IMR-90 (cell line): ENCODE measurements around the gene SELENBP1. TPM values are rescaled to one million over a fixed set of nuclear protein-coding genes. Genes with fewer than 3 reads are reported as not detected.
"Not testable (repeated sequence)": the region's sequence is repeated elsewhere in the genome, so short reads cannot be mapped to it uniquely, and the experiment has no call there.

Experiments used
- ATAC-seq: fragments of 200-7000 bp; cut with Tn5 transposase; 2 replicates; pipeline ENCODE4 v1.9.1; 2020; ENCODE audit warnings: low read depth, mild to moderate bottlenecking, moderate library complexity
- BruUV-seq: library from RNA; stranded (reverse); fragments of 400-500 nt; replicated peaks from 2 replicates; lab custom pipeline; 2021; lab: Mats Ljungman, UMichigan
- CTCF ChIA-PET: fragments of 300-600 bp; formaldehyde crosslinking; extraction: SDS; loops from one replicate; lab custom pipeline; 2021; ENCODE audit warnings: antibody characterized with exemption; lab: Yijun Ruan, JAX
- POLR2A ChIA-PET: fragments of 300-600 bp; sonication (Branson Sonifier 250); formaldehyde crosslinking; loops from one replicate; lab custom pipeline; 2022; ENCODE audit warnings: antibody characterized with exemption; ENCODE audit not compliant: unreplicated experiment; lab: Charles Lee
- DNase-seq: peaks from one replicate; pipeline ENCODE4 v3.0.0; 2013
- H2AFZ ChIP-seq: replicated peaks from 2 replicates; pipeline ENCODE3; 2013; ENCODE audit warnings: low read length, mild to moderate bottlenecking; ENCODE audit not compliant: poor library complexity
- H2AK5ac ChIP-seq: 2 replicates; pipeline ENCODE4 v1.6.1; 2013; ENCODE audit warnings: low read depth, low read length, inconsistent platforms
- H2AK9ac ChIP-seq: replicated peaks from 2 replicates; pipeline ENCODE3; 2013; ENCODE audit warnings: mild to moderate bottlenecking, low read depth, low read length, moderate library complexity; ENCODE audit not compliant: poor library complexity
- H2BK120ac ChIP-seq: 2 replicates; pipeline ENCODE4 v1.6.1; 2013; ENCODE audit warnings: low read depth, low read length, inconsistent platforms
- H2BK15ac ChIP-seq: 3 replicates; pipeline ENCODE4 v1.6.1; 2013; ENCODE audit warnings: low read depth, low read length, inconsistent platforms
- H2BK20ac ChIP-seq: 2 replicates; pipeline ENCODE4 v1.6.1; 2013; ENCODE audit warnings: low read depth, mild to moderate bottlenecking, inconsistent platforms, low read length, moderate library complexity
- H2BK5ac ChIP-seq: 2 replicates; pipeline ENCODE4 v1.6.1; 2013; ENCODE audit warnings: mild to moderate bottlenecking, low read depth, low read length, inconsistent platforms; ENCODE audit not compliant: poor library complexity, severe bottlenecking
- H3K14ac ChIP-seq: replicated peaks from 2 replicates; pipeline ENCODE4 v1.6.1; 2013; ENCODE audit warnings: low read depth, low read length, inconsistent platforms
- H3K18ac ChIP-seq: 2 replicates; pipeline ENCODE4 v1.6.1; 2013; ENCODE audit warnings: low read depth, low read length, control low read depth
- H3K23ac ChIP-seq: 2 replicates; pipeline ENCODE4 v1.6.1; 2013; ENCODE audit warnings: low read depth, low read length, inconsistent platforms
- H3K27ac ChIP-seq: 2 replicates; pipeline ENCODE4 v1.5.1; 2013; ENCODE audit warnings: mild to moderate bottlenecking, control low read depth, low read length; ENCODE audit not compliant: insufficient read depth
- H3K27me3 ChIP-seq: 2 replicates; pipeline ENCODE4 v1.6.1; 2013; ENCODE audit warnings: low read length; ENCODE audit not compliant: control insufficient read depth, insufficient read depth
- H3K36me3 ChIP-seq: 2 replicates; pipeline ENCODE4 v1.6.1; 2013; ENCODE audit warnings: low read length, mixed read lengths; ENCODE audit not compliant: control insufficient read depth, insufficient read depth
- H3K4ac ChIP-seq: 2 replicates; pipeline ENCODE4 v1.6.1; 2013; ENCODE audit warnings: low read depth, low read length, inconsistent platforms
- H3K4me1 ChIP-seq: 2 replicates; pipeline ENCODE4 v1.6.1; 2013; ENCODE audit warnings: low read length, mixed read lengths; ENCODE audit not compliant: control insufficient read depth, insufficient read depth
- H3K4me2 ChIP-seq: 2 replicates; pipeline ENCODE4 v1.6.1; 2013; ENCODE audit warnings: low read depth, mild to moderate bottlenecking, control low read depth, low read length, moderate library complexity
- H3K4me3 ChIP-seq: 2 replicates; pipeline ENCODE4 v1.5.1; 2013; ENCODE audit warnings: low read depth, mild to moderate bottlenecking, control low read depth, low read length, moderate library complexity; ENCODE audit not compliant: insufficient read depth
- H3K56ac ChIP-seq: 2 replicates; pipeline ENCODE4 v1.6.1; 2013; ENCODE audit warnings: low read length, inconsistent platforms; ENCODE audit not compliant: insufficient read depth; ENCODE audit errors: extremely low read depth
- H3K79me1 ChIP-seq, 2 experiments: 2 replicates each; pipeline ENCODE4 v1.6.1; 2013; ENCODE audit warnings: low read length in 2 of 2, inconsistent platforms in 1 of 2, low read depth in 1 of 2
- H3K9ac ChIP-seq: 2 replicates; pipeline ENCODE4 v1.6.1; 2013; ENCODE audit warnings: low read depth, low read length, control low read depth
- H3K9me1 ChIP-seq: 2 replicates; pipeline ENCODE4 v1.6.1; 2013; ENCODE audit warnings: low read length, inconsistent platforms; ENCODE audit not compliant: insufficient read depth
- H3K9me3 ChIP-seq: 2 replicates; pipeline ENCODE4 v1.6.1; 2013; ENCODE audit warnings: low read length; ENCODE audit not compliant: control insufficient read depth, insufficient read depth
- H4K20me1 ChIP-seq: 2 replicates; pipeline ENCODE4 v1.6.1; 2013; ENCODE audit warnings: low read length, inconsistent platforms; ENCODE audit not compliant: insufficient read depth
- H4K5ac ChIP-seq: 2 replicates; pipeline ENCODE4 v1.6.1; 2013; ENCODE audit warnings: mild to moderate bottlenecking, low read depth, low read length, control low read depth
- H4K8ac ChIP-seq, 2 experiments: 2 replicates each; pipeline ENCODE4 v1.6.1; 2013; ENCODE audit warnings: low read depth in 2 of 2, low read length in 2 of 2, control low read depth in 1 of 2, inconsistent platforms in 1 of 2
- H4K91ac ChIP-seq: 2 replicates; pipeline ENCODE4 v1.6.1; 2013; ENCODE audit warnings: low read depth, low read length, inconsistent platforms; ENCODE audit not compliant: insufficient read depth
- WGBS, 2 experiments: methylation state at CpG; one replicate each; pipeline versions ENCODE4 v1.1.5 to v1.1.7; 2013; ENCODE audit warnings: missing lambda C conversion rate in 2 of 2; ENCODE audit not compliant: insufficient read length in 1 of 2; ENCODE audit errors: extremely low coverage in 2 of 2; 5-methylcytosine and 5-hydroxymethylcytosine counted together
- dilution Hi-C: fragments of 300-500 bp; cut with HindIII; formaldehyde crosslinking; loops from one replicate; pipeline ENCODE4 v1.14.3; 2018; ENCODE audit warnings: low sequenced_read_pairs; ENCODE audit not compliant: unreplicated experiment
- in situ Hi-C: fragments of 300-500 bp; cut with MboI; formaldehyde crosslinking; loops from 3 replicates; pipeline ENCODE4 v1.14.3; 2019; ENCODE audit warnings: low sequenced_read_pairs, inconsistent platforms, mixed read lengths
- intact Hi-C: fragments of 100-400 bp; cut with micrococcal nuclease; formaldehyde crosslinking; loops from 2 replicates; pipeline ENCODE4 v1.10.0; 2022
- polyA plus RNA-seq, 3 experiments: library from polyadenylated mRNA; depleted of rRNA; stranded (reverse); fragments of >200 nt; gene quantifications; 2 replicates each; pipeline ENCODE4 v1.2.3, GENCODE V29; 2012; ENCODE audit warnings: low replicate concordance in 1 of 3
- total RNA-seq: library from RNA; depleted of rRNA; stranded (reverse); fragments of >200 nt; gene quantifications from 2 replicates; pipeline ENCODE4 v1.2.3, GENCODE V29; 2012

Gene SELENBP1
- total and polyA plus RNA-seq, 2 of the 4 experiments (the other 2 are of a cell fraction) = 21.3 to 56.9 TPM

- H3K4me2 ChIP-seq, H4K91ac ChIP-seq, H3K14ac ChIP-seq, H3K4ac ChIP-seq, H3K23ac ChIP-seq, dilution Hi-C loops, H3K9me3 ChIP-seq, H3K4me3 ChIP-seq, intact Hi-C loops, H3K9ac ChIP-seq, H2AK9ac ChIP-seq, in situ Hi-C loops, BruUV-seq, POLR2A ChIA-PET, H2BK5ac ChIP-seq, H3K9me1 ChIP-seq, H4K5ac ChIP-seq, H2BK120ac ChIP-seq, H2AK5ac ChIP-seq, H4K20me1 ChIP-seq, H3K79me1 ChIP-seq, H3K18ac ChIP-seq, H3K36me3 ChIP-seq, H3K27ac ChIP-seq, H3K27me3 ChIP-seq, H2AFZ ChIP-seq, H2BK15ac ChIP-seq, H2BK20ac ChIP-seq, H4K8ac ChIP-seq, ATAC-seq, H3K4me1 ChIP-seq, DNase-seq, H3K56ac ChIP-seq: not testable (repeated sequence)
- CTCF ChIA-PET = interaction anchor here (1.0 kb wide), 1 partner anchor 9 kb away, joined by 3 read pairs; the partner anchor contains the start of gene PSMB4
- WGBS, 2 experiments = 100% methylated on average over 6 of the region's 22 CpGs; no CpG with 5 or more reads in 1 of the 2 experiments
Observed at GRCh38 chr1:151390221-151391078, 17.9 kb upstream of the SELENBP1 start.
